Mesodermal cell (in vitro differentiated cells): Measurements from ENCODE around the gene TRAF5.
"Not testable (repeated sequence)": the region's sequence is repeated elsewhere in the genome, so short reads cannot be mapped to it uniquely, and the experiment has no call there.

Experiments used
- H3K27ac ChIP-seq: 2 replicates; pipeline ENCODE4 v1.7.0; 2013; ENCODE audit warnings: mild to moderate bottlenecking, low read depth, low read length, moderate library complexity; ENCODE audit not compliant: severe bottlenecking
- H3K36me3 ChIP-seq: 2 replicates; pipeline ENCODE4 v1.7.1; 2013; ENCODE audit warnings: mild to moderate bottlenecking, low read length, moderate library complexity; ENCODE audit not compliant: control insufficient read depth, insufficient read depth
- H3K4me1 ChIP-seq: one replicate; pipeline ENCODE4 v1.7.1; 2013; ENCODE audit warnings: mild to moderate bottlenecking, low read length; ENCODE audit not compliant: insufficient read depth, control insufficient read depth, poor library complexity, severe bottlenecking
- H3K4me3 ChIP-seq: 2 replicates; pipeline ENCODE4 v1.7.0; 2013; ENCODE audit warnings: low read length, control low read depth, mild to moderate bottlenecking; ENCODE audit not compliant: insufficient read depth, poor library complexity, severe bottlenecking; ENCODE audit errors: extremely low read depth
- H3K9me3 ChIP-seq: 2 replicates; pipeline ENCODE4 v1.7.1; 2013; ENCODE audit warnings: mild to moderate bottlenecking, low read length, moderate library complexity; ENCODE audit not compliant: control insufficient read depth
- WGBS, 2 experiments: methylation state at CpG; one replicate each; pipeline ENCODE4 v1.1.5; 2013; ENCODE audit warnings: missing lambda C conversion rate in 2 of 2; ENCODE audit not compliant: insufficient coverage in 2 of 2; 5-methylcytosine and 5-hydroxymethylcytosine counted together

The TRAF5 gene

GRCh38 chr1:211347077-211347844 lies 20.6 kb downstream of the TRAF5 start:
- Histone ChIP-seq H3K36me3 (no peaks in the 10 kb centered on the region), H3K27ac (no peak overlapping the region), H3K4me1 (peaks cover 3% of the 10 kb centered on the region), H3K4me3 (no peak overlapping the region), H3K9me3 (peaks cover 7% of the 10 kb centered on the region)
- 93% methylated on average over 2 of the region's 4 CpGs; no CpG with 5 or more reads in 1 of the 2 experiments for WGBS, 2 experiments

- no peak overlapping the region for H3K27ac ChIP-seq
- H3K4me3 ChIP-seq: no peak overlapping the region
- peaks cover 14% of the 10 kb centered on the region for H3K9me3 ChIP-seq
- H3K4me1 ChIP-seq: no peaks in the 10 kb centered on the region
- no peaks in the 10 kb centered on the region for H3K36me3 ChIP-seq
Observed at GRCh38 chr1:211348547-211348946, 21.9 kb downstream of the TRAF5 start.

- 90 to 92% methylated on average over 2 of the region's 2 CpGs for WGBS, 2 experiments
- Histone ChIP-seq H3K36me3 (peaks cover 6% of the 10 kb centered on the region), H3K4me3 (no peak overlapping the region), H3K9me3 (peaks cover 14% of the 10 kb centered on the region), H3K27ac (no peak overlapping the region), H3K4me1 (no peaks in the 10 kb centered on the region)
Observed at GRCh38 chr1:211349741-211350140, 23.1 kb downstream of the TRAF5 start.

DNA sequence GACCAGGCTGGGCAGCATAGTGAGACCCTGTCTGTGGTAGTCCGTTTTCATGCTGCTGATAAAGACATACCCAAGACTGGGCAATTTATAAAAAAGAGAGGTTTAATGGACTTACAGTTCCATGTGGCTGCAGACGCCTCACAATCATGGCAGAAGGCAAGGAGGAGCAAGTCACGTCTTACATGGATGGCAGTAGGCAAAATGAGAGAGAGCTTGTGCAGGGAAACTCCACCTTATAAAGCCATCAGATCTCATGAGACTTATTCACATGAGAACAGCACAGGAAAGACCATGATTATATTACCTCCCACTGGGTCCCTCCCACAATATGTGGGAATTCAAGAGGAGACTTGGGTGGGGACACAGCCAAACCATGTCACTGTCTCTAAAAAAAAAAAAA lies 25.4 kb downstream of the TRAF5 start:
- not testable (repeated sequence) for H3K27ac ChIP-seq, H3K4me3 ChIP-seq, H3K4me1 ChIP-seq
- H3K9me3 ChIP-seq: peaks cover 14% of the 10 kb centered on the region
- H3K36me3 ChIP-seq: peaks cover 14% of the 10 kb centered on the region
- WGBS, 2 experiments: 87 to 100% methylated on average over 3 of the region's 3 CpGs

GRCh38 chr1:211352465-211352864 lies 25.8 kb downstream of the TRAF5 start:
- H3K4me3 ChIP-seq: no peak overlapping the region
- WGBS, 2 experiments: no CpG with 5 or more reads among the region's 2 CpGs
- H3K36me3 ChIP-seq: peaks cover 14% of the 10 kb centered on the region
- no peak overlapping the region for H3K27ac ChIP-seq
- H3K4me1 ChIP-seq: no peaks in the 10 kb centered on the region
- peaks cover 14% of the 10 kb centered on the region for H3K9me3 ChIP-seq

DNA sequence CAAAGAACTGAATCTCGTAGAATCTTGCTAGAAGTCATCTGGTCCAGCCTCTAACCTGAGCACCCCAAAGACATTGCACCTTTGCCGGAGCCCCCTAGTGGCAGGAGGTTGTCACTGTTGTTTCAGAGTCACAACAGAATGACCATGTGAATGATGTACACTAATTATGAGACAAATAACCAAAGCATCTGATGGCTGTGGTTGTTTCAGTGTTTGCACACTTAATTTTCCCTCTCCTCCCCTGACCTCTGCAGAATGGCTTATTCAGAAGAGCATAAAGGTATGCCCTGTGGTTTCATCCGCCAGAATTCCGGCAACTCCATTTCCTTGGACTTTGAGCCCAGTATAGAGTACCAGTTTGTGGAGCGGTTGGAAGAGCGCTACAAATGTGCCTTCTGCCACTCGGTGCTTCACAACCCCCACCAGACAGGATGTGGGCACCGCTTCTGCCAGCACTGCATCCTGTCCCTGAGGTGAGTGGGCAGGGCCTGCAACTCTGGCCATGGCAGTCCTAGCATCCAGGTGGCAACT lies 26.4 kb downstream of the TRAF5 start:
- Histone ChIP-seq H3K4me3 (no peak overlapping the region), H3K9me3 (peaks cover 14% of the 10 kb centered on the region), H3K36me3 (peaks cover 14% of the 10 kb centered on the region), H3K27ac (no peak overlapping the region), H3K4me1 (no peaks in the 10 kb centered on the region)
- 90 to 98% methylated on average over 3 to 6 of the region's 8 CpGs for WGBS, 2 experiments

DNA sequence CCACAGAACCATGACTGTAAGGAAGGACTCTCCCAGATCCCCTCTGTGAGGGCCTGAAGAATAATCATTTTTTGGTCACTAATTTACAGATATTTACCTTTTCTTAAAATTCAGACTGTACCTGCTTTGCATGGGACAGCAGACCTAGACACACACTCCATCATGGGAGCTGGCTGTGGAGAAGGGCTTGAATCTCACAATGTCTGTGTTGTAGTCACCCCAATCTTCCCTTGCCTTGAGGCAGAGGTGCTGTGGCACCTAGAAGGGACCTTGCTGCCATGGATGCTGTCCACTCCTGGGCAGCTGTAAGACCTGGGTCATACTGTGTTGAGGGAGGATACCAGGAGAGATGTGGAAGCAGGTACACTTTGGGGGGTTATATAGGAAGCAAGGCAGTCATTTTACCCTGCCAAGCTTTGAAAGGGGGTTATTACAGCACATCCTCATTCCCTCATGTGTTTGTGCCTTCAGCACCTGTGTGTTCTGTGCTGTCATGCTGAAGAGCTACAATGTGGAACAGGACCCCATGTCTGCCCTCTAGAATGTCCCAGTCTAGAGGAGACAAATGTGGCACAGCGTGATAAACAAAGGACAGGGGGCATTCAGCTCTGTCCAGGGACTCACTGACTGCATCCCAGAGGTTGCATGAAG lies 27.1 kb downstream of the TRAF5 start:
- 0% methylated on average over 1 of the region's 1 CpG for WGBS, 2 experiments
- Histone ChIP-seq H3K36me3 (peaks cover 14% of the 10 kb centered on the region), H3K4me3 (no peak overlapping the region), H3K4me1 (no peaks in the 10 kb centered on the region), H3K27ac (no peak overlapping the region), H3K9me3 (peaks cover 14% of the 10 kb centered on the region)

DNA sequence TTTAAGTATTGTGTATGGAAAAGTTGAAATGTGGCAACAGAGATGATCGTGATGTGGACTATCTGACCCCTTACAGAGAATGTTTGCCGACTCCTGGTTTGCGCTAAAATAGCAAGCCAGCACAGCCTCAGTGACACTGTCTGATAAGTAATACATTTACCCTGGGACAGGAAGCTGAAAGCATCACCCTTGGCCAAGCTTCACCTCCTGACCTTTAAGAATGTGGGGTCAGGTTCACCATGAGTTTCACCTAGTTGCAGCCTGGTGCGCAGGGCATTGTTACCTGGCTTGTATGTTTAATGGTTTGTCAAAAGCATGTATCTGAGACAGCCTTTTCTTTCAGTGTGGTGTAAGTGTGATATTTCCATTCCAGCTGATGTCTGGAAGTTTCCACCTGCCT lies 29.2 kb downstream of the TRAF5 start:
- Histone ChIP-seq H3K4me3 (no peak overlapping the region), H3K9me3 (peaks cover 14% of the 10 kb centered on the region), H3K27ac (no peak overlapping the region), H3K36me3 (peaks cover 17% of the 10 kb centered on the region), H3K4me1 (no peaks in the 10 kb centered on the region)
- 100% methylated on average over 2 to 3 of the region's 4 CpGs for WGBS, 2 experiments

DNA sequence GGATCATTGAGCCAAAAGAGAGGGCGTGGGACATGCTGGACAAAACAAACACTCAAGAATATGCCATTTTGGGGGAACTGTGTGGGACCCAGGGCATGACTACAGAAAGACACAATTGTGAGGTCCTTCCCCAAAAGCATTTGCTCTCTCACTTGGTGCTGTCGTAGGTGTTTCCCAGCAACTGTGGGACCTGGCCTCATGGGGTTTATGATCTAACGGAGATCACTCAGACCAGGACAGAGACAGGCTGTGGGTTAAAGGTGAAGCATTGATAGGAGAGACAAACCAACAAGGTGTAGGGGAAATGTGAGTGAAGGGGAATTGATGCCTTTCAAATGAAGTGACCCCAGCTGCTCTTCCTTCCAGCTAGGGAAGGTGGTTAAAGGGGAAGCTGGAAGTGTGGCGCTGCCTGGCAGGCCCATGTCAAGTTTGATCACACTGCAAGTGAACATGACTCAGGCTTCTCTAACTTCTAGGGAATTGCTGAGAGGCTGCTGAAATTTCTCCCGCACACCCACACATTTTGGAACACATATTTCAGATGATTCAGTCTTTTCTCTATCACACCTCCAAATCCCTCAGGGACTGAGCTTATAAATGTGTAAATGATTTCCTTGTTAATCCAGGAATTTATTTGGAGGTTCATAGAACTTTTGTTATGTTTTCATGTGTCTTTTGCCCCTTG lies 30.2 kb downstream of the TRAF5 start:
- WGBS, 2 experiments: 66 to 70% methylated on average over 4 of the region's 5 CpGs
- Histone ChIP-seq H3K9me3 (peaks cover 10% of the 10 kb centered on the region), H3K4me3 (no peak overlapping the region), H3K4me1 (no peaks in the 10 kb centered on the region), H3K27ac (no peak overlapping the region), H3K36me3 (peaks cover 17% of the 10 kb centered on the region)

DNA sequence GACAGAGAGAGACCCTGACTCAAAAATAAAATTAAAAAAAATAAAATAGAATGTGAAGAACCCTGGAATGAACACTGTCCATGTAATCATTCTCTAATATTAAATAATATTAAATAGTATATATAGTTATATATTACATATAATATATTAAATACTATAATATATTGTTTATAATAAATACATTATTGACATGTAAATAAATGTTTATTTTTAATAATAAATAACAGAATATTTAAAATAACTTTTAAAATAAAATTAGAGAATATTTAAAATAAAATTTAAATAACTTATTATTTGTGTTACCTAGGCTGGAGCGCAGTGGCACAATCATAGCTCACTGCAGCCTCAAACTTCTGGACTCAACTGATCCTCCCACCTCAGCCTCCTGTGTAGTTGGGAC lies 32.1 kb downstream of the TRAF5 start:
- H3K4me1 ChIP-seq: no peaks in the 10 kb centered on the region
- H3K9me3 ChIP-seq: no peaks in the 10 kb centered on the region
- no CpG with 5 or more reads among the region's 1 CpG for WGBS, 2 experiments
- no peak overlapping the region for H3K4me3 ChIP-seq
- peaks cover 16% of the 10 kb centered on the region for H3K36me3 ChIP-seq
- no peak overlapping the region for H3K27ac ChIP-seq
